GM19324 (cell line): ENCODE data around the gene IRF3.

Experiments used
- ATAC-seq: cut with Tn5 transposase; IDR thresholded peaks from one replicate; pipeline ENCODE4 v1.9.1; 2021; ENCODE audit warnings: mild to moderate bottlenecking, moderate library complexity; ENCODE audit not compliant: unreplicated experiment, low FRiP score

Gene IRF3

GRCh38 chr19:49687566-49688316, 22.1 kb upstream of the IRF3 start:
- no peak for ATAC-seq

- no peak for ATAC-seq
Observed at GRCh38 chr19:49687150-49687549, 21.5 kb upstream of the IRF3 start.

GRCh38 chr19:49686503-49687088, 20.9 kb upstream of the IRF3 start:
- ATAC-seq: no peak

GRCh38 chr19:49685845-49686332, 20.2 kb upstream of the IRF3 start:
- ATAC-seq: no peak

- no peak for ATAC-seq
Observed at GRCh38 chr19:49684983-49685553, 19.4 kb upstream of the IRF3 start.

DNA sequence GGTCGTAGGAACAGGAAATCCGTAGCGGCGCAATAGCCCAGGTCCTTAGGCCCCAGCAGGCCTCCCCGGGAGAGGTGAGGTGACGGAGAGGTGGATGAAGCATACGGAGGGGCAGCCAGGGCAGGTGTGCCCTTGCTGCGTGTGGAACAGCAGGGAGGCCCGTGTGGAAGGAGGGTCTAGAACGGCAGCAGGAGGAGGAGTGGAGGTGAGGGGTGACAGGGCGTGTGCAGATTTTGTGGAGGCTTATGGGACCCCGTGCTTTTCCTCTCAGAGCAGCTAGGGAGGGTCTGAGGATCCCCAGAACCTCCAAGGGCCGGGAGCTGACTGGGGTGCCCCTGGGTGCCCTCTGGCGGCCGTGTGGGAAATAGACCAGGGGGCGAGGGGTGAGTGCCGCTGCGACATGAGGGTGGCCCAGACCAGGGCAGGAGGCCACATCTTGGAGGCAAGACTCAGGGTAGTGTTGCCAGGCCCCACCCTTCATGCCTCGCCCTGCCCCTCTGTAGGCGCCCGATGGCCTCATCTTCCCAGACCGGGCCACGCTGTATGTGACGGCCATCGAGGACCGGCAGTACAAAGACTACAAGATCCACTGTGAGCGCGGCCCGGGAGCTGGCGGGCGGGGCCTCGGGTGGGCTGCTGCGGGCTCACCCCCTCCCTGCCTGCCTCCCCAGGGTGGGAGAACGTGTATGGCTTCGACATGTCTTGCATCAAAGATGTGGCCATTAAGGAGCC, 18.8 kb upstream of the IRF3 start:
- ATAC-seq: no peak

GRCh38 chr19:49683814-49684250, 18.2 kb upstream of the IRF3 start:
- ATAC-seq: no peak

GRCh38 chr19:49682274-49682673, 16.6 kb upstream of the IRF3 start:
- no peak for ATAC-seq

DNA sequence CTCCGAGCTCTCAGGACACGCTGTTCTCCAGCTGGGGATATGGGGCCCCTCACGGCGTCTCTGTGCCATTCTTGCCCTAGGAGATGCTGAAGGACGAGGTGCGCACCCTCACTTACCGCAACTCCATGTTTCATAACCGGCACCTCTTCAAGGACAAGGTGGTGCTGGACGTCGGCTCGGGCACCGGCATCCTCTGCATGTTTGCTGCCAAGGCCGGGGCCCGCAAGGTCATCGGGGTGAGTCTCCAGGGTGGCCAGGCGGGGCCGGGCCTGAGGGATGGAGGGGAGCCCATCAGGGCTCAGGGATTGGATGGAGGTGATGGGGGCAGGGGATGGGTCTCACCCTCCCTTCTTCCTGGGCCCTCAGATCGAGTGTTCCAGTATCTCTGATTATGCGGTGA, 16.2 kb upstream of the IRF3 start:
- no peak for ATAC-seq

DNA sequence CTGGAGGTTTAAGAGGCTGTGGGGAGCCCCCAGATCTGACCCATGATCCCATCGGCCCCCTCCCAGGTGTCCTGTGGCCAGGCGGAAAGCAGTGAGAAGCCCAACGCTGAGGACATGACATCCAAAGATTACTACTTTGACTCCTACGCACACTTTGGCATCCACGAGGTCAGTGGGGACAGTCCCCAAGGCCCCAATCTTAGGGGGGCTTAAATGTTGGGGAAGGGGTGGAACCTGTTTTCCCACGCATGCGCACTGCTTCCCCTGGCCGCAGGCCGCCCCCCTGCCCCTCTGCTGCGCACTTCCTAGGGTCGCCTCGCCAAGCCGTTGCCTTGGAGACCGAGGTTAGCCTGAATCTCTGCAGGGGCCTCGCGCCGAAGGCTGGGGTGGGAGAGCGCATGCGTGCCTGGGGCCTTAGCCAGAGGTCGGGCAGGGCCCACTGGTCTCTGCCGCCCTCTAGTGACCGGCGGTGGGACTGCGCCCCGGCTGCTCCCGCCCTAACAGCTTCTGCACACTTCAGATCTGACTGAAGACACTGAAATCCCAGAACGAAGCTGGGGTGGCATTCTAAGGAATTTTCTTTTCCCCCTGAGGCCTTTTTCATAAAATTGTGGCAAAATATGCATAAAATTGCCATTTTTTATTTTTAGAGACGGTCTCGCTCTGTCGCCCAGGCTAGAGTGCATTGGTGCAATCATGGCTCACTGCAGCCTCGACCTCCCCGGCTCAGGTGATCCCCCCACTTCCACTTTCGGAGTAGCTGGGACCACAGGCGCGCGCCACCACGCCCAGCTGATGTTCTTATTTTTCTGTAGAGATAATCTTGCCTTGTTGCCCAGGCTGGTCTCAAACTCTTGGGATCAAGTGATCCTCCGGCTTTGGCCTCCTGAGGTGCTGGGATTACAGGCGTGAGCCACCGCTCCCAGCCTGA, 15.0 kb upstream of the IRF3 start:
- ATAC-seq: no peak

DNA sequence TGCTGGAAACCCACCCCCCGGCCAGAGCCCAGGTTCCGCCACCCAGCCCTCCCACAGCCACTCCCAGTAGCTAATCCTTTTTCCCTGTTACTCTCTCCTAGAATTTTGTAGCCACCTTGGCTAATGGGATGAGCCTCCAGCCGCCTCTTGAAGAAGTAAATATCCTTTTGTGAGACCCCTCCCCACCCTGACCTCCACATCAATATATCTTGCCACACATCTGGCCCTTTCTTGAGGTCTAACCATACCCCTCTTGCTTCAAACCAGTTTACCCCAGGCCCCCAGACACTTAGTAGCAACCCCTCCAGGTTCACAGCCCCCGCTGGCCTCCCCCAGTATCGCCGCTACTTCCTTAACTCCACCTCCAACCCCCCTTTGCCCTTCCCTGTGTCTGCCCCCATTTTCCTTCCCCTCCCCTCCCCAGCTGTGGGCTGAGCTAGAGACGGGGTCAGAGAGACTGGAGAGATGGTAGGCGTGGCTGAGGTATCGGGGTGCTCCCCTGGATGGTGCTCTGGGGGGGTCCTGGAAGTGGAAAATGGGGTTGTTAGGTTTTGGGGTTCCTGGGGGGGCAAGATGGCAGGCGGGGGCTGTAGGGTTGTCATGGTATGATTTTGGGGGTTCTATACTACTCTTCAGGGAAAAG, 14.2 kb upstream of the IRF3 start:
- no peak for ATAC-seq

DNA sequence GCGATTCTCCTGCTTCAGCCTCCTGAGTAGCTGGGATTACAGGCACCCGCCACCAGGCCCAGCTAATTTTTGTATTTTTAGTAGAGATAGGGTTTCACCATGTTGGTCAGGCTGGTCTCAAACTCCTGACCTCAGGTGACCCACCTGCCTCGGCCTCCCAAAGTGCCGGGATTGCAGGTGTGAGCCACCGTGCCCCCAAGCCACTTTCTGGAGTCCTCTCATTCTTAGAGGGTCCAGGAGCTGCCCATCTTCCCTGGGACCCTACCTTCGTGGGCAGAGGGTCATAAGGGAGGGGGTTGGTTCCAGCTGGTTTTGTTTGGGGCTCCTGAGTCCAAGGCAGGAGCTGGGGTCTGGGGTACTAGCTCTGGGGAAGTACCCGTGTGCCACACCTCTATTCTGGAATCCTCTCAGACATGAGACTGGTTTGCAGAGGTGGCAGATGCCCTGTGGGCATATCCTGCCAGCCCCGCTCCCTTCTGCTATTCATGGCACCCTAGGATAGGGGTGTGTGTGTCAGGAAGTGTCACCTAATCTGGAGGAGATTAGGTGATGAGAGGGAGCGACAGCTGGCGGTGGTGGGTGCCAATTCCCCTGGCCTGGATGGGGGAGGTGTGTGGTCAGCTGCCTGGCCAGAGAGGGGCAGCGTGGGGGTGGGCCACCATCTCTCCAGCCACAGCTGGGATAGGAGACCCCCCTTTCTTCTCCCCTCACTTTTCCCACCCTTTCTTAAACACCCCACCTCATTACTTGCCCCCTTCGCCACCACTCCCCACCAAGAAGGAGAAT, 13.5 kb upstream of the IRF3 start:
- no peak for ATAC-seq

DNA sequence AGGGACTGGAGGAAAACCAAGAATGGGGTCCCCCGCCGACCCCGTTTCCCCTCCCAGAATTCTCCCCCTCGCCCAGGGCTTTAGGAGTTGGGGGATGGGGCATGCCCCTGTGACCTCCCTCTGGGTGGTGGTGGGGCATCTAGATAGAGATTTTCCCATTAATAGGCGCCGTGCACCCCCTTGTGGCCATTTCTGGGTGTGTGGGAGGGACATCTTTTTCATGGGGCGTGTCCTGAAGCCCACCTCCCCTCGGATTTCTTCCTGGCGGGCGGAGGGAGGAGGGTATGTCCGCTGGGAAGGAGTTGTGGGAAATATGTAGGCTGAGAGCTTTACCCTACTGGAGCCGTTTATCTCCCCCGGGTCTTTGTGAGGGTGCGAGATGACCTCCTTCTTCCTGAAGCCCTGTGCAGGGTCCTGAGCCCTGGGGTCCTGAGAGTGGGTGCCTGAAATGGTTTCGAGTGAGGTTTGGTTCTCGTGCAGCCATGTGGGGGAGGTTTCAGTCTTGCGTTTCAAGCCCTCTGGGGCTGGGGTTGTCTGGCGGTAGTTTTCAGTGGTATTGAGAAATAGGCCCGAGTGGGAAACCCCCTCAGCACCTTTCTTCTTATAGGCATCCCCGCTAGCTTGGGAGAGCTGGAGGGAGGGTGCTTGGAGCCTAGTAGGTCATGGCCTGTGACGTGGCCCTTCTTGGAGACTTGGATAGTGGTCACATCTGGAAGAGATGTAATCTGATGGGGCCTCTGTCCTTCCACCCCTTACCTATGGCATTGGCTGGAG, 12.4 kb upstream of the IRF3 start:
- no peak for ATAC-seq

GRCh38 chr19:49677231-49677900, 11.7 kb upstream of the IRF3 start, which contains the start of gene PRMT1:
Gene PRMT1, plus strand, starts transcription at chr19:49677271. Its CDS starts 10 bp downstream, at chr19:49677281.
- ATAC-seq: peak; percentile 5

DNA sequence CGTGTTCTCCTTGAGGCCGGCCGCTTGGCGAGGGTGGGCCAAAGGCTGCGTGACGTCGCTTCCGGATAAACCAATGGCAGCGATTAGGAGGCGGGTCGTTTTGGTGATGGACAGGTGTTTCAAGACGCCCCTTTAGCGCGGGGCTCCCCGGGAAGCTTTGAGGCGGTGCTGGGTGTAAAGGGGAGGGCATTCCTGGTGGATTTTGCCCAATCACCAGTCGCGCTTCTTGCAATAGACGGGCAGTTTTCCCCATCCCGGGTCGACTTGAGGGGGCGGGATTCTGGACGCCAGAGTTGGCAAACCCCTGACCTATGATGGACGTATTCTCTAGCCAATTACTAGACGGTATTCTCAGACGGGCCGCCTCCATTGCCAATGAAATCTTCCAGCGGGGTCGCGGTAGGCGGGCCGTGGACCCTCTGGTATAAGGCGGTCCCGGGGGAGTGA, 11.2 kb upstream of the IRF3 start:
- peak; percentile 82 for ATAC-seq

- peak; percentile 22 for ATAC-seq
Observed at GRCh38 chr19:49676136-49676783, 10.6 kb upstream of the IRF3 start.
